Mesothelial cell of epicardium (in vitro differentiated cells): ENCODE results near the gene TSPAN16. TPM values are rescaled to one million over a fixed set of nuclear protein-coding genes. Genes with fewer than 3 reads are reported as not detected.

ENCODE experiments used
- DNase-seq, 2 experiments: peaks; one replicate each; pipeline ENCODE4 v3.0.0; 2021; ENCODE audit warnings: low spot score in 2 of 2; ENCODE audit not compliant: unreplicated experiment in 2 of 2
- H3K27ac Mint-ChIP-seq: 2 replicates; pipeline ENCODE4 v1.8.0; 2021; ENCODE audit warnings: mixed read lengths
- H3K27me3 Mint-ChIP-seq: 2 replicates; pipeline ENCODE4 v1.8.0; 2021; ENCODE audit warnings: low read depth, mixed read lengths
- H3K36me3 Mint-ChIP-seq: 2 replicates; pipeline ENCODE4 v1.8.0; 2021; ENCODE audit warnings: mixed read lengths
- H3K4me1 Mint-ChIP-seq: 2 replicates; pipeline ENCODE4 v1.8.0; 2021; ENCODE audit warnings: mixed read lengths
- H3K4me3 Mint-ChIP-seq: 2 replicates; pipeline ENCODE4 v1.8.0; 2021; ENCODE audit warnings: mild to moderate bottlenecking, moderate library complexity, mixed read lengths
- H3K9me3 Mint-ChIP-seq: 2 replicates; pipeline ENCODE4 v1.8.0; 2021; ENCODE audit warnings: mixed read lengths
- total RNA-seq: library from RNA; stranded (reverse); gene quantifications from 3 replicates; pipeline ENCODE4 v1.2.1, GENCODE V29; 2021
- TF ChIP-seq, protein P1 (sequence below): fragments of 200-600 bp; sonication (generic); IDR thresholded peaks from one replicate; pipeline ENCODE4 v1.5.0; 2021; ENCODE audit warnings: antibody characterized with exemption; ENCODE audit not compliant: unreplicated experiment

TSPAN16 gene
- total RNA-seq, 1 donor from 2014 or later: not detected

DNA sequence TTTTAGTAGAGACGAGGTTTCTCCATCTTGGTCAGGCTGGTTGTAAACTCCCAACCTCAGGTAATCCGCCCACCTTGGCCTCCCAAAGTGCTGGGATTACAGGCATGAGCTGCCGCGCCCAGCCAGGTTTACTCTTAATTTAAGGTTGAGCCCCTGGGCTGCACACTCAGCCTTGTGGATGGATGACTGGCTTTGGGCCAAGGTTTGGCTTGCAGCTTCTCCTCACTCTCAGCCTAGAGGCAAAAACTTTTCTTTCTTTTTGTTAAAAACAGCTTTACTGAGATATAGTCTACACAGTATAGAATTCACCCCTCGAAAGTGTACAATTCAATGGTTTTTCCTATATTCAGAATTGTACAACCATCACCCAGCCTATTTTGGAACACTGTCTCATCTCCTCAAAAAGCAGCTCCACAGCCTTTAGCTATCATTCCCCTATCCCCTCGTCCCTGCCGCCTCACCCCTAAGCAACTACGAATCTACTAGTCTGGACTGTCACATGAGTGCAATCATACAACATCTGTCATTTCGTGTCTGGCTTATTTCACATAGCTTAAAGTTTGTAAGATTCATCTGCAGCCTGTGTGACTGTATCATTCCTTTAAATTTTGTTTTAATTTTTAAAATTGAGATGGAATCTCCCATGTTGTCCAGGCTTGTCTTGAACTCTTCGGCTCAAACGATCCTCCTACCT is 14.5 kb upstream of the TSPAN16 start:
- TF ChIP-seq, protein P1, sequence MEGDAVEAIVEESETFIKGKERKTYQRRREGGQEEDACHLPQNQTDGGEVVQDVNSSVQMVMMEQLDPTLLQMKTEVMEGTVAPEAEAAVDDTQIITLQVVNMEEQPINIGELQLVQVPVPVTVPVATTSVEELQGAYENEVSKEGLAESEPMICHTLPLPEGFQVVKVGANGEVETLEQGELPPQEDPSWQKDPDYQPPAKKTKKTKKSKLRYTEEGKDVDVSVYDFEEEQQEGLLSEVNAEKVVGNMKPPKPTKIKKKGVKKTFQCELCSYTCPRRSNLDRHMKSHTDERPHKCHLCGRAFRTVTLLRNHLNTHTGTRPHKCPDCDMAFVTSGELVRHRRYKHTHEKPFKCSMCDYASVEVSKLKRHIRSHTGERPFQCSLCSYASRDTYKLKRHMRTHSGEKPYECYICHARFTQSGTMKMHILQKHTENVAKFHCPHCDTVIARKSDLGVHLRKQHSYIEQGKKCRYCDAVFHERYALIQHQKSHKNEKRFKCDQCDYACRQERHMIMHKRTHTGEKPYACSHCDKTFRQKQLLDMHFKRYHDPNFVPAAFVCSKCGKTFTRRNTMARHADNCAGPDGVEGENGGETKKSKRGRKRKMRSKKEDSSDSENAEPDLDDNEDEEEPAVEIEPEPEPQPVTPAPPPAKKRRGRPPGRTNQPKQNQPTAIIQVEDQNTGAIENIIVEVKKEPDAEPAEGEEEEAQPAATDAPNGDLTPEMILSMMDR: no peak
- Mint-ChIP-seq H3K27me3 (no peaks in the 10 kb centered on the region), H3K9me3 (no peaks in the 10 kb centered on the region), H3K36me3 (no peaks in the 10 kb centered on the region), H3K27ac (peak overlapping the region; percentile 32), H3K4me3 (no peak overlapping the region), H3K4me1 (peaks cover 8% of the 10 kb centered on the region)
- DNase-seq: no peak

DNA sequence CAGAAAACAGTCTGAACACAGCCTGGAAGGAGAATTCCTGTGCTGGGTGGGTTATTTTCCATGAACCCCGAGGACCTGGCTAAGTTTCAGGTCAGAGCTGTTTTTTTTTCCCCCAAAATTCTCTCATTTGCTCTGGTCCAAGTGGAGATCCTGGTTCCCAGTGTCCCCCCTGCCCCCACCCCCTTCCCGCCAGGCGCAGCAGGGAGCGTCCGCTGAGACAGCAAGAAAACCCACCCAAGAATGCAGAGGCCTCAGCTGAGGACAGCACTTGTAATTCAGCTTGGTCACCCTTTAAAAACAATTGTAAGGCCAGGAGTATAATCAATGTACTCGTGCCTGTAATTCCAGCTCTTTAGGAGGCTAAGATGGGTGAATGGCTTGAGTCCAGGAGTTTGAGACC is 11.4 kb upstream of the TSPAN16 start:
- Mint-ChIP-seq H3K36me3 (no peaks in the 10 kb centered on the region), H3K9me3 (no peaks in the 10 kb centered on the region), H3K4me3 (no peak overlapping the region), H3K27me3 (no peaks in the 10 kb centered on the region), H3K4me1 (peaks cover 8% of the 10 kb centered on the region), H3K27ac (peak overlapping the region; percentile 39)
- TF ChIP-seq, protein P1: no peak
- no peak for DNase-seq

GRCh38 chr19:11286312-11286974 is 9.5 kb upstream of the TSPAN16 start:
- TF ChIP-seq, protein P1: no peak
- no peaks in the 10 kb centered on the region for H3K36me3 Mint-ChIP-seq
- no peaks in the 10 kb centered on the region for H3K27me3 Mint-ChIP-seq
- no peak overlapping the region for H3K4me3 Mint-ChIP-seq
- DNase-seq: no peak
- peaks cover 7% of the 10 kb centered on the region for H3K4me1 Mint-ChIP-seq
- H3K27ac Mint-ChIP-seq: no peak overlapping the region
- no peaks in the 10 kb centered on the region for H3K9me3 Mint-ChIP-seq

- H3K27ac Mint-ChIP-seq: no peak overlapping the region
- H3K27me3 Mint-ChIP-seq: peaks cover 1% of the 10 kb centered on the region
- DNase-seq: no peak
- no peaks in the 10 kb centered on the region for H3K9me3 Mint-ChIP-seq
- H3K36me3 Mint-ChIP-seq: no peaks in the 10 kb centered on the region
- TF ChIP-seq, protein P1: peak; percentile 40
- H3K4me1 Mint-ChIP-seq: peaks cover 2% of the 10 kb centered on the region
- H3K4me3 Mint-ChIP-seq: no peak overlapping the region
Observed at GRCh38 chr19:11288349-11288748, 7.6 kb upstream of the TSPAN16 start.

DNA sequence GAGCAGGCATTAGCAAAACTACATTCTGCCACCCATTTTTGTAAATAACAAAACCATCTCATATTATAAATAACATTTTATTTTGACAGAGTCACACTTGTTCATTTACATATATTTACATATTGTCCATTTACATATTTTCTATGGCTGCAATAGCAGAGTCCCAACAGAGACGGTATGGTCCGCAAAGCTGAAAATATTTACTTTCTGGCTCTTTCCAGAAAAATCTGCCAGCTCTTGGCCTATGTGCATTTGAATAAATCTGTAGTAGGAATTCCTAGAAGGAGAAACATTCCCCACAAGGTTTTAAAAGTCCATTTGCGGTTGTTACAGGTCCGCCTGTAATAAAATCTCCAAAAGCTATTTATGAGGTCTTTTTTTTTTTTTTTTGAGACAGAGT is 5.7 kb upstream of the TSPAN16 start:
- DNase-seq: no peak
- no peaks in the 10 kb centered on the region for H3K36me3 Mint-ChIP-seq
- H3K27ac Mint-ChIP-seq: no peak overlapping the region
- no peak overlapping the region for H3K4me3 Mint-ChIP-seq
- peaks cover 1% of the 10 kb centered on the region for H3K27me3 Mint-ChIP-seq
- TF ChIP-seq, protein P1: no peak
- H3K9me3 Mint-ChIP-seq: no peaks in the 10 kb centered on the region
- peaks cover 6% of the 10 kb centered on the region for H3K4me1 Mint-ChIP-seq
